HCT116 (cell line): ENCODE results near the gene ERLIN1. TPM values are rescaled to one million over a fixed set of nuclear protein-coding genes. Genes with fewer than 3 reads are reported as not detected.

ENCODE experiments used
- ATAC-seq: fragments of 200-7000 bp; cut with Tn5 transposase; 2 replicates; pipeline ENCODE4 v1.9.1; 2020; ENCODE audit warnings: mild to moderate bottlenecking, moderate library complexity
- BruUV-seq: library from RNA; stranded (reverse); fragments of 400-500 nt; replicated peaks from 2 replicates; lab custom pipeline; 2021; lab: Mats Ljungman, UMichigan
- CTCF ChIA-PET: fragments of 300-600 bp; sonication (Branson Sonifier 250); formaldehyde crosslinking; loops from one replicate; lab custom pipeline; 2021; ENCODE audit warnings: antibody characterized with exemption; lab: Charles Lee
- POLR2A ChIA-PET: fragments of 300-600, 350-600 bp; sonication (Branson Sonifier 250); formaldehyde crosslinking; loops from one replicate; lab custom pipeline; 2021; ENCODE audit warnings: antibody characterized with exemption; lab: Charles Lee
- RAD21 ChIA-PET, 2 experiments: fragments of 300-600 bp; sonication (Branson Sonifier 250); formaldehyde crosslinking; loops; one replicate each; lab custom pipeline; 2023; ENCODE audit warnings: low total read pairs in 2 of 2; ENCODE audit not compliant: uncharacterized antibody in 2 of 2, unreplicated experiment in 2 of 2, low non-redundant PET in 1 of 2; lab: Charles Lee
- DNase-seq: peaks from one replicate; pipeline ENCODE4 v3.0.0-alpha.2; 2010; ENCODE audit warnings: low read depth, low spot score
- H2AFZ ChIP-seq: fragments of 200-600 bp; shearing (Covaris generic), sonication (generic); 2 replicates; pipeline ENCODE4 v1.6.1; 2017; ENCODE audit warnings: low read depth, mixed run types, mixed read lengths, antibody characterized with exemption, low read length; ENCODE audit not compliant: poor library complexity, severe bottlenecking
- H3K27ac ChIP-seq: 2 replicates; pipeline ENCODE4 v1.5.1; 2012; ENCODE audit warnings: low read depth, low read length
- H3K27me3 ChIP-seq: fragments of 200-600 bp; sonication (generic); 2 replicates; pipeline ENCODE4 v1.6.1; 2016; ENCODE audit warnings: mixed run types, low read length, mixed read lengths; ENCODE audit not compliant: insufficient read depth
- H3K36me3 ChIP-seq, 2 experiments: fragments of 200-500 bp in 1 of 2; fragments of 200-600 bp in 1 of 2; sonication (Bioruptor generic) in 1 of 2; sonication (generic) in 1 of 2; 2 replicates each; pipeline versions ENCODE4 v1.5.1 to v1.6.1; 2014 to 2016; ENCODE audit warnings: low read length in 2 of 2, inconsistent platforms in 1 of 2, mixed read lengths in 1 of 2, mixed run types in 1 of 2; ENCODE audit not compliant: insufficient read depth in 2 of 2, control insufficient read depth in 1 of 2
- H3K4me1 ChIP-seq, 2 experiments: fragments of 200-600 bp in 1 of 2; sonication (generic) in 1 of 2; 2 replicates each; pipeline versions ENCODE4 v1.5.1 to v1.6.1; 2012 to 2017; ENCODE audit warnings: low read length in 2 of 2, inconsistent platforms in 1 of 2, mild to moderate bottlenecking in 1 of 2, mixed read lengths in 1 of 2, mixed run types in 1 of 2, moderate library complexity in 1 of 2; ENCODE audit not compliant: insufficient read depth in 2 of 2, control insufficient read depth in 1 of 2
- H3K4me2 ChIP-seq: fragments of 200-600 bp; sonication (generic); 2 replicates; pipeline ENCODE4 v1.6.1; 2017; ENCODE audit warnings: mixed run types, low read length, mixed read lengths
- H3K4me3 ChIP-seq, 2 experiments: fragments of 200-600 bp in 1 of 2; sonication (generic) in 1 of 2; replicated peaks in 1 of 2; 2 replicates each; pipeline ENCODE4 v1.5.1; 2011 to 2016; ENCODE audit warnings: low read length in 2 of 2, control low read depth in 1 of 2, low read depth in 1 of 2, mild to moderate bottlenecking in 1 of 2, mixed read lengths in 1 of 2, mixed run types in 1 of 2
- H3K79me2 ChIP-seq: fragments of 200-600 bp; sonication (generic); 2 replicates; pipeline ENCODE4 v1.6.1; 2017; ENCODE audit warnings: mild to moderate bottlenecking, mixed run types, low read length, moderate library complexity, mixed read lengths; ENCODE audit not compliant: insufficient read depth
- H3K9ac ChIP-seq: fragments of 200-600 bp; sonication (generic); 2 replicates; pipeline ENCODE4 v1.6.1; 2016; ENCODE audit warnings: low read length, mixed read lengths
- H3K9me2 ChIP-seq: fragments of 200-600 bp; sonication (generic), shearing (Covaris generic); 2 replicates; pipeline ENCODE4 v1.6.1; 2017; ENCODE audit warnings: mixed run types, mild to moderate bottlenecking, moderate library complexity; ENCODE audit not compliant: insufficient read depth
- H3K9me3 ChIP-seq, 2 experiments: fragments of 200-500 bp in 1 of 2; fragments of 200-600 bp in 1 of 2; sonication (Bioruptor generic) in 1 of 2; sonication (generic) in 1 of 2; 2 replicates each; pipeline ENCODE4 v1.6.1; 2014 to 2017; ENCODE audit warnings: low read length in 2 of 2, mixed read lengths in 2 of 2, inconsistent platforms in 1 of 2, low read depth in 1 of 2, mild to moderate bottlenecking in 1 of 2, mixed run types in 1 of 2, moderate library complexity in 1 of 2; ENCODE audit not compliant: control insufficient read depth in 1 of 2, insufficient read depth in 1 of 2
- H4K20me1 ChIP-seq: fragments of 200-600 bp; sonication (generic), shearing (Covaris generic); 2 replicates; pipeline ENCODE4 v1.6.1; 2017; ENCODE audit warnings: mixed run types, mild to moderate bottlenecking, moderate library complexity; ENCODE audit not compliant: insufficient read depth
- ATF3 ChIP-seq: IDR thresholded peaks from 2 replicates; pipeline ENCODE4 v1.6.1; 2012
- CBX3 ChIP-seq: IDR thresholded peaks from 2 replicates; pipeline ENCODE4 v1.6.1; 2012; ENCODE audit warnings: low read depth
- CEBPB ChIP-seq: IDR thresholded peaks from 2 replicates; pipeline ENCODE4 v1.6.1; 2012; ENCODE audit warnings: low read depth
- CTCF ChIP-seq, 3 experiments: fragments of 200-600 bp in 1 of 3; sonication (generic) in 1 of 3; IDR thresholded peaks in 2 of 3; conservative IDR thresholded peaks in 1 of 3; 2 replicates each; pipeline ENCODE4 v1.5.1; 2012 to 2017; ENCODE audit warnings: low read depth in 2 of 3, low read length in 2 of 3, antibody characterized with exemption in 1 of 3, borderline replicate concordance in 1 of 3, control low read depth in 1 of 3, mild to moderate bottlenecking in 1 of 3, mixed read lengths in 1 of 3, mixed run types in 1 of 3, moderate library complexity in 1 of 3; ENCODE audit not compliant: insufficient read depth in 1 of 3
- EGR1 ChIP-seq: IDR thresholded peaks from 2 replicates; pipeline ENCODE4 v1.6.1; 2012; ENCODE audit warnings: low read depth
- EZH2 ChIP-seq: fragments of 200-600 bp; sonication (generic); IDR thresholded peaks from 2 replicates; pipeline ENCODE4 v1.6.1; 2017; ENCODE audit warnings: antibody characterized with exemption, mixed run types
- EZH2phosphoT487 ChIP-seq: fragments of 200-600 bp; IDR thresholded peaks from 2 replicates; pipeline ENCODE4 v1.6.1; 2018; ENCODE audit warnings: antibody characterized with exemption, borderline replicate concordance
- FOSL1 ChIP-seq: IDR thresholded peaks from 2 replicates; pipeline ENCODE4 v1.6.1; 2012; ENCODE audit warnings: low read depth
- JUND ChIP-seq: IDR thresholded peaks from 2 replicates; pipeline ENCODE4 v1.6.1; 2012
- RAD21 ChIP-seq: IDR thresholded peaks from 2 replicates; pipeline ENCODE4 v1.6.1; 2012; ENCODE audit warnings: low read depth, mild to moderate bottlenecking
- REST ChIP-seq: IDR thresholded peaks from 2 replicates; pipeline ENCODE4 v1.6.1; 2012; ENCODE audit warnings: low read depth
- SP1 ChIP-seq: IDR thresholded peaks from 2 replicates; pipeline ENCODE4 v1.6.1; 2012; ENCODE audit warnings: low read depth
- SRF ChIP-seq: IDR thresholded peaks from 2 replicates; pipeline ENCODE4 v1.6.1; 2012; ENCODE audit warnings: low read depth
- TCF7L2 ChIP-seq: IDR thresholded peaks from 2 replicates; pipeline ENCODE4 v1.7.0; 2011; ENCODE audit warnings: borderline replicate concordance, inconsistent platforms; ENCODE audit not compliant: insufficient read depth, insufficient read length; ENCODE audit errors: extremely low read depth
- ZFX ChIP-seq: fragments of 450-650 bp; IDR thresholded peaks from 2 replicates; pipeline ENCODE4 v1.6.1; 2017
- intact Hi-C: fragments of 100-400 bp; cut with micrococcal nuclease; formaldehyde crosslinking; loops from 2 replicates; pipeline ENCODE4 v1.10.0; 2022
- total RNA-seq: library from RNA; stranded (reverse); gene quantifications from one replicate; pipeline ENCODE4 v1.2.1, GENCODE V29; 2021; ENCODE audit not compliant: unreplicated experiment

ERLIN1 gene
- total RNA-seq, 1 experiment from 2014 or later: 64.5 TPM

- no peak overlapping the region for H3K27ac ChIP-seq
Measured at GRCh38 chr10:100157156-100157555, 28.7 kb downstream of the ERLIN1 start.

More at GRCh38 chr10:100157156-100157555, 28.7 kb downstream of the ERLIN1 start:
- Histone ChIP-seq H3K79me2 (peaks cover 56% of the 10 kb centered on the region), H3K27me3 (no peaks in the 10 kb centered on the region), H3K4me3 (no peak overlapping the region), H2AFZ (no peak overlapping the region), H3K9ac (no peak overlapping the region), H3K4me2 (no peak overlapping the region), H4K20me1 (no peaks in the 10 kb centered on the region; the same call in 1 of the 2 replicates), H3K9me2 (no peaks in the 10 kb centered on the region), H3K9me3 (no peaks in the 10 kb centered on the region), H3K4me1 (no peaks in the 10 kb centered on the region), H3K36me3 (peaks cover 35 to 50% of the 10 kb centered on the region in 2 experiments)
- ATAC-seq (no peak), DNase-seq (no peak)
- BruUV-seq: no TSS peak
- no peak for TF ChIP-seq CTCF (IDR thresholded peaks at IDR 0.05 in 2 of 3, conservative IDR thresholded peaks at IDR 0.05 in 1 of 3; ENCODE audit: borderline replicate concordance in 1 of 3, insufficient read depth in 1 of 3, low read depth in 2 of 3, low read length in 2 of 3)
- no peak for TF ChIP-seq TCF7L2
- TF ChIP-seq CBX3: no peak
- no peak for TF ChIP-seq ZFX
- no peak for TF ChIP-seq EZH2
- no peak for TF ChIP-seq SP1
- no peak for TF ChIP-seq REST
- no peak for TF ChIP-seq ATF3
- no peak for TF ChIP-seq RAD21
- TF ChIP-seq CEBPB: no peak
- TF ChIP-seq EZH2phosphoT487: no peak
- no peak for TF ChIP-seq SRF
- no peak for TF ChIP-seq JUND
- no peak for TF ChIP-seq FOSL1
- no peak for TF ChIP-seq EGR1
- RAD21 ChIA-PET: no interaction called here
- CTCF ChIA-PET: no interaction called here
- POLR2A ChIA-PET: no interaction called here
- intact Hi-C loops: no loop called here
